ENCODE results near the gene TGFBR3. TPM values are rescaled to one million over a fixed set of nuclear protein-coding genes. Genes with fewer than 3 reads are reported as not detected.
"Not testable (repeated sequence)": the region's sequence is repeated elsewhere in the genome, so short reads cannot be mapped to it uniquely, and the experiment has no call there.

TGFBR3 gene
- total RNA-seq, 2 experiments from 2014 or later: 4.4 to 4.7 TPM

GRCh38 chr1:91847851-91848250 lies 38.1 kb downstream of the TGFBR3 start:
- H3K27ac Mint-ChIP-seq: no peak overlapping the region
- H3K9me3 Mint-ChIP-seq: peaks cover 4% of the 10 kb centered on the region
- no peaks in the 10 kb centered on the region for H3K27me3 Mint-ChIP-seq
- H3K4me1 Mint-ChIP-seq: no peaks in the 10 kb centered on the region
- no peak for DNase-seq
- H3K4me3 Mint-ChIP-seq: no peak overlapping the region
- H3K36me3 Mint-ChIP-seq: peaks cover 2% of the 10 kb centered on the region

DNA sequence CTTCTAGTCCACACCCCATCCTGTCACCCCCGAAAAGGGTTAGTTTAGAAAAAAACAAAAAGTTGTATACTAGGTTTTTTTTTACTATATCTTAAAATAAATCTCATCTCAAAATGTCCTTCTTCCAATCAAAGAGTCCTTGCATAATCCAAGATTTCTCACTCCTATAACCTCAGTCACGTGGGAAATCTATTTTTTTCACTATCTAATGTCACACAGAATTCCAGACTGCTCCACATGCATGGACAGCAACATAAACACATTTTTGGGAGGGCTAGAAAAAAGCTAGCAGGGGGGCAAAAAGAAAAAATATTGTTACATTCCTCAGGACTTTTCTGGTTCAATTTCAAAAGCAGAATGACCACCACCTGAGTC lies 39.3 kb downstream of the TGFBR3 start:
- Mint-ChIP-seq H3K9me3 (peaks cover 4% of the 10 kb centered on the region), H3K36me3 (peaks cover 2% of the 10 kb centered on the region), H3K4me1 (peaks cover 6% of the 10 kb centered on the region), H3K27ac (no peak overlapping the region), H3K27me3 (no peaks in the 10 kb centered on the region), H3K4me3 (no peak overlapping the region)
- DNase-seq: no peak

DNA sequence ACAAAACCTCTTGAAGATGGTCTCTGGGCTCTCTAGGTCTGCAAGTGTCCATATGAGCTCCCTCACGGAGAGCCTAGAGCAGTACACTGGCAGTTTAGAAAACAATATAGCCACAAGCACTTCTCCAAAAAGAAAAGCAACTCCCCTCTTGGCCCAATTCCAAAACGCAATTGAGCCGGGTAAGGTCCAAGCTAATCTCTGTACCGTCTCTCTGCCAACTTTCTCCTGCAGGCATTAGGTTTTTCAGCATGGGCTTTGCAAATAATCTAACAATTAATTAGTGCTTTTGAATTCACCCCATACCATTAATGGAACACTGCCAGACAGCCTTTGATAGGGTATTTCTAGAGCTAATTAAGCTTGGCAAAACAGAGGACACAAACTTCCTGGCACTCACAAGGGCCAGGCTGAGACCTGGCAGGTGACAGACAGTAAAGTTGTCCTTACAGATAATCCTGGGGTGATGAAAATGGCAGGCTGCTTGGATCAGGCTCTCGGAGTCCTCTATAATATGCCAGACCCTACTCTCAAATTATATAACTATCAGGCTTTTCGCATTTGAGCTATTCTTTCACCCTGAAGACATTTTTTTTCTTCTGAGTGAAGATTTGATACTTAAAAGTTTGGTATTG lies 39.8 kb downstream of the TGFBR3 start:
- Mint-ChIP-seq H3K27ac (no peak overlapping the region), H3K4me1 (peaks cover 6% of the 10 kb centered on the region), H3K9me3 (peaks cover 4% of the 10 kb centered on the region), H3K4me3 (no peak overlapping the region), H3K27me3 (no peaks in the 10 kb centered on the region), H3K36me3 (peaks cover 2% of the 10 kb centered on the region)
- no peak for DNase-seq

- peaks cover 6% of the 10 kb centered on the region for H3K4me1 Mint-ChIP-seq
- H3K27me3 Mint-ChIP-seq: no peaks in the 10 kb centered on the region
- H3K36me3 Mint-ChIP-seq: peaks cover 2% of the 10 kb centered on the region
- H3K9me3 Mint-ChIP-seq: peaks cover 4% of the 10 kb centered on the region
- DNase-seq: no peak
- no peak overlapping the region for H3K27ac Mint-ChIP-seq
- H3K4me3 Mint-ChIP-seq: no peak overlapping the region
These were observed 41.0 kb downstream of the TGFBR3 start for GRCh38 chr1:91844862-91845528.

DNA sequence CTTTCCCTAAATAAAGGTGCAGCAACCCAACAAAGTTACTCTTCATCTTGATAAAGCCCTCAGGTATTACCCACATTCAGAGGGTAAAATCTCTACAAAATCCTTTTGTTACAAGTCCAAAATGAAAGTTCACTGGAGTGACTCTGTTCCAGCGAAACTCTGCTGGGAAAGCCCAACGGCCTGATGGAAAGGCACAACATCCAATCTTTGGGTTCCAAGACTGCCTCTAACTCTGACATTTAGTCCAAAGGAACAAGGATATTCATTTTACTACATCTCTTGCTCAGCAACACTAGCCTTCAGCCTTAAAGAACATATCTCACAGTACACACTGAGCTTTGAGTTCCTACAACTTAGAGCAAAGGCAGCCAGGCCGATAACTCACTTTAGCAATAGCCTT lies 42.1 kb downstream of the TGFBR3 start:
- no peaks in the 10 kb centered on the region for H3K27me3 Mint-ChIP-seq
- no peak overlapping the region for H3K27ac Mint-ChIP-seq
- no peak for DNase-seq
- H3K36me3 Mint-ChIP-seq: peaks cover 2% of the 10 kb centered on the region
- H3K9me3 Mint-ChIP-seq: peaks cover 4% of the 10 kb centered on the region
- H3K4me3 Mint-ChIP-seq: no peak overlapping the region
- peaks cover 6% of the 10 kb centered on the region for H3K4me1 Mint-ChIP-seq

DNA sequence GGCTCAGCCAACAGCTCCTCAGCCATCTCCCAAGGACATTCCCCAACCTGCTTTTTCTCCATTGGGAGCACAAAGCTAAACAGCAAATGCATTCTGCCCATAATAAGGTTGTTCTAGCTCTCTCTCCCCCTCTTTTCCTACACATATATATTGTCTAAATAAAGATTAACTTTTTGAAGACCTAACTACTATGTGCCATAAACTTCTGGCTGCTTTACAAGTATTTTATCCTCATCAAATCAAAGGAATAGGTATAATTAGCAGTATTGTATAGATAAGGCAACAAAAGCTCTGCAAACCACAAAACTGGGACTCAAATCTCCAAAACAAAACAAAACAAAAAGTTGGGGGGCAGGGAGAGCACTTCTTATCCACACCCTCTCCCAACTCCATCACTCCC lies 43.4 kb downstream of the TGFBR3 start:
- Mint-ChIP-seq H3K4me1 (peaks cover 6% of the 10 kb centered on the region), H3K27ac (no peak overlapping the region), H3K9me3 (peaks cover 4% of the 10 kb centered on the region), H3K36me3 (peaks cover 2% of the 10 kb centered on the region), H3K4me3 (no peak overlapping the region), H3K27me3 (no peaks in the 10 kb centered on the region)
- DNase-seq: no peak

- Mint-ChIP-seq H3K27ac (no peak overlapping the region), H3K4me1 (peaks cover 6% of the 10 kb centered on the region), H3K36me3 (peaks cover 2% of the 10 kb centered on the region), H3K27me3 (no peaks in the 10 kb centered on the region), H3K4me3 (no peak overlapping the region), H3K9me3 (peaks cover 4% of the 10 kb centered on the region)
- DNase-seq: no peak
These were observed 43.9 kb downstream of the TGFBR3 start for GRCh38 chr1:91842056-91842455.

DNA sequence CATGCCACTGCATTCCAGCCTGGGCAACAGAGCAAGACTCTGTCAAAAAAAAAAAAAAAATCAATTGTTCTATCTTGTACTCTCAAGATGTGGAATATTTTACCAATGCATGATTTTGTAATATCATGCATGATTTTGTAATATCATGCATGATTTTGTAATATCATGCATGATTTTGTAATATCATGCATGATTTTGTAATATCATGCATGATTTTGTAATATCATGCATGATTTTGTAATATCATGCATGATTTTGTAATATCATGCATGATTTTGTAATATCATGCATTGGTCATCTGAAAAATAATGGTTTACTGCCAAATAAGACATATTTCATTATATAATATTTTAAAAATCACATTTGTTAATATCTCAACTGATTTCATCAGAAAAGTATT lies 45.7 kb downstream of the TGFBR3 start:
- not testable (repeated sequence) for H3K27ac Mint-ChIP-seq, DNase-seq, H3K36me3 Mint-ChIP-seq, H3K9me3 Mint-ChIP-seq, H3K27me3 Mint-ChIP-seq, H3K4me1 Mint-ChIP-seq, H3K4me3 Mint-ChIP-seq

DNA sequence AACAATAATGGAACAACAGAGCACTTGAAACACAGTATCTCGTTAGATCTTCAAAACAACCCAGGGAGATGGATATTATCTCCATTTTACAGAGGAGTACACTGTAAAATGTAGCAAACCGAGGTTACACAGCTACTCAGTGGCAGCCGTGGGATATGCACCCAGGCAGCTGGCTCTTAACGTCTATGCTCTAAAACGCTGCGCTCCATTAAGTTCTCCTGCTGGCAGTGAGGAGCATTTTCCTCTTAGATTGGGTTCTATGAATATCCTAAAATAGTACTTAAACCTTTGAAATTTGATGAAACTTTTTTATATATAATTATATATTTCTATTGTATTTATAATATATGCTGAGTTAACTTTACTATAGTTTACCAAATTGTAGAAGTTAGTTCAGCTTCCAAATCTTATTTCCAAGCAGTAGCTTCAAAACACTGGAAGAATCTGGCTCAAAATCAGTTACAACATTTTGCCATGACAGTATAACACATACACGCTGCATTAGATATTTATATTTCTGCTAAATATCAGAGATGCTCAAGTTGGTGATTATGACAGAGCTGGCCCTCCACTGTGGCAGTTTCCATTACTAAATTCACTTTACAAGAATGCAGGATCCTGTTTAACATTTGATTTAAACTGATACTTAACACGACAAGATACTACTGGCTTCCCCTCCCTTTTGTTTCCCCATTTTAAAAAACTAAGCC lies 49.5 kb downstream of the TGFBR3 start:
- no peak overlapping the region for H3K4me3 Mint-ChIP-seq
- no peak overlapping the region for H3K27ac Mint-ChIP-seq
- H3K4me1 Mint-ChIP-seq: no peaks in the 10 kb centered on the region
- no peak for DNase-seq
- H3K27me3 Mint-ChIP-seq: no peaks in the 10 kb centered on the region
- H3K9me3 Mint-ChIP-seq: no peaks in the 10 kb centered on the region
- H3K36me3 Mint-ChIP-seq: no peaks in the 10 kb centered on the region

- Mint-ChIP-seq H3K4me3 (no peak overlapping the region), H3K4me1 (peaks cover 9% of the 10 kb centered on the region), H3K9me3 (no peaks in the 10 kb centered on the region), H3K27me3 (no peaks in the 10 kb centered on the region), H3K36me3 (no peaks in the 10 kb centered on the region), H3K27ac (no peak overlapping the region)
- DNase-seq: no peak
These were observed 50.8 kb downstream of the TGFBR3 start for GRCh38 chr1:91835087-91835521.

DNA sequence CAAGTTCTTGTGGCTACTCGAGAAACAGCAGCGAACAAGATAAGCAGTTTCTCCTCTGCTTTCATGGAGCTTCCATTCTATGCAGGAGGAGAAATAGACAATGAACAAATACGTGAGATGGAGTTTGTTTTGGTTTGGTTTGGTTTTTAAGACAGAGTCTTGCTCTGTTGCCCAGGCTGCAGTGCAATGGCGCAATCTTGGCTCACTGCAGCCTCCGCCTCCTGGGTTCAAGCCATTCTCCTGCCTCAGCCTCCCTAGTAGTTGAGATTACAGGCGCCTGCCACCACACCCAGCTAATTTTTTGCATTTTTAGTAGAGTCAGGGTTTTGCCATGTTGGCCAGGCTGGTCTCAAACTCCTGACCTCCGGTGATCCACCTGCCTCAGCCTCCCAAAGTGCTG lies 51.4 kb downstream of the TGFBR3 start:
- H3K36me3 Mint-ChIP-seq, H3K9me3 Mint-ChIP-seq, DNase-seq, H3K4me3 Mint-ChIP-seq, H3K27me3 Mint-ChIP-seq, H3K27ac Mint-ChIP-seq: not testable (repeated sequence)
- peaks cover 10% of the 10 kb centered on the region for H3K4me1 Mint-ChIP-seq

DNA sequence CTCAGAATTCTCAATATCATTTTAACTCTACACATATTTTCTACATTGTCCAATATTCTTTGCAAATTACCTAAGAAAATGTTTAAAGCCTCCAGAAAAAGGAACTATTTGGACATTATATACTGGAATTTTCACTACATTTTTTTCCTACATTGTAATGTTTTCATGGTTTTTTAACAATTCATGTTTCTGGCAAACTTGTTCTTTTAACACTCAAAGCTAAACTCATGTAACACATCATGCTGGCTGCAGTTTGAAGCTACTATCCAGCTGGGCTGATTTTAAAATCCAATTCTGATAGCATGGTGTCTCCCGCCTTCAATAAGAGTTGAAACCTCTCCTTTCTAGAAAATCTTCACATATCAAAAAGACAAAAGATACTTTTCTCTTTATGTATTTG lies 52.0 kb downstream of the TGFBR3 start:
- Mint-ChIP-seq H3K27me3 (no peaks in the 10 kb centered on the region), H3K4me3 (no peak overlapping the region), H3K4me1 (peaks cover 10% of the 10 kb centered on the region), H3K27ac (no peak overlapping the region), H3K9me3 (no peaks in the 10 kb centered on the region), H3K36me3 (no peaks in the 10 kb centered on the region)
- DNase-seq: no peak

DNA sequence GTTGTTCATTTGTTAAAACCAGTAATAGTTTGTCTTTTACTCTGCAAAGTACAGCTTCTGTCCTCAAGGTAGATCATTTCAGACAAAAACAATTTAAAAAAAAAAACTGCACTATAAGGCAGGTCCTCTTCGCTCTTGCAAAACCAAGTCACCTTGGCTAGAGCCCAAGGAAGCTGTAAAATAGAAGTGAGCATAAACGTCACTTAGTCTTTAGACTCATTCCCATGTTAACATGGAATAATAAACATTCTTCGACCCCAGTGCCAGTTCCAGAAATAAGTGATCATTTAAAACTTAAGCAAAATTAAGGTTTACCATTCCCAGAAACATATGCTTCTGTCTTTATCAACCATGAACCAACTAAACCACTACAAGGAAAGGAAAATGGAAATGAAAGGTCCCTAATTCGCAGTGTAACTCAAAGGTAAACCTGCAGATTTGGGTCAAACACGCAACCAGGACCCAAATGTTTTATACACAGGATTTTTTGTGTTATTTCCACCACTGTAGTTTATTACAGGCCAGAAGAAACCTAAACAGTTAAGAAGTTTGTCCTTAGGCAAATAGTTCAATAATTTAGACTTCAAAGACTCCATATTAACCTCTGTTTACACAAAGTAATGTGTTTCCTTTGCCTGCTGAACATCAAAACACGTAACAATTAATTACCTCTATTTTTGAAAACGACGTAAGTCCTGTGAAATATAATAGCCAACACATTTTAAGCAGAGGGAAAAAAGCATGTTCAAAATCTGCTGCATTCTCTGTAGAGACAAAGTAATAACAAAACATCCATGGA lies 54.6 kb downstream of the TGFBR3 start:
- Mint-ChIP-seq H3K4me3 (no peak overlapping the region), H3K27me3 (no peaks in the 10 kb centered on the region), H3K9me3 (no peaks in the 10 kb centered on the region), H3K4me1 (peaks cover 10% of the 10 kb centered on the region), H3K36me3 (no peaks in the 10 kb centered on the region), H3K27ac (no peak overlapping the region)
- no peak for DNase-seq

DNA sequence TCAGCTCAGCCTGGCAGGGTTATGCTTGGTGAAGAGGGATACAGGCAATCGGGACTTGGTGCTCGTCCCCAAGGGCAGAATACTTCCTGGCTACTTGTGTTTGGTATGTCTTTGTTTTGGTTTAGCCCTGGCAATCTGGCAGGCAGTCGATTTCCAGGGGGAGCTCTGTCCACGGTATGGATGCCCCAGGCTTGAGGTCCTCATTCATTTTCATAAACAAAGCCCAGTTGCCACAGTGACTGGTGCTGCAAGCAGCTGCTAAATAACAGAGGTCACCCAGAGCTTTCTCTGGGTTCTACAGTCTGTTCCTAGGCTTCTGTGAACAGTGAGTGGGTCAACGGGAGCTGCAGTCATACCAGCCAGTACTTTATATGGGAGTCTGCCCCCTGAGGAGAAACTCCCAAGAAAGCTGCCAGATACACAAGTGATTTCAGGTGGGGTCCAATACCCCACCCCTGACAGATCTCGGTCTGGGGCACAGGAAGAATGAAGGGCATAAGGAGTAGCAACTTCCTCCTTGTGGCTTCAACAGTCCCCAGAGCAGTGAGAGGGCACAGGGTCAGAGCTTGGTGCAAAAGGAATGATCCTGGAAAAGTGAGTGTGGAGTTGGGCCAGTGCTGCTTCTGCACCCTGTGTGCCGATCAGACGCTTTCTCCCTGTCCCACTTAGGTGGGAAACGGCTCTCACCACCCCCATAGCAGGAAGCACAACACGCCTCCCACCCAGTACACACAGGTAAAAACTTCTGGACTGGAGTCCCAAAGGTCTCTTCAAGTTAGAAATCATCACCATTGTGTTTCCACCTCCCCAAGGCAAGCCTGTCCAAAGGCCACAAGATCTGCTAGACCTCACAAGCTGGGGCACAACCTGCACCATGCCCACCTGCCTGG lies 55.5 kb downstream of the TGFBR3 start:
- no peaks in the 10 kb centered on the region for H3K9me3 Mint-ChIP-seq
- no peaks in the 10 kb centered on the region for H3K27me3 Mint-ChIP-seq
- no peak for DNase-seq
- H3K36me3 Mint-ChIP-seq: no peaks in the 10 kb centered on the region
- H3K4me1 Mint-ChIP-seq: peaks cover 10% of the 10 kb centered on the region
- H3K4me3 Mint-ChIP-seq: no peak overlapping the region
- no peak overlapping the region for H3K27ac Mint-ChIP-seq

Measured in activated naive CD8-positive, alpha-beta T cell treated with anti-CD3 and anti-CD28 coated beads for 36 hours (primary cell).